Effector memory CD8-positive, alpha-beta T cell (primary cell): ENCODE data around the gene OBP2A.
"Not testable (repeated sequence)": the region's sequence is repeated elsewhere in the genome, so short reads cannot be mapped to it uniquely, and the experiment has no call there.

ENCODE experiments used
- ATAC-seq: fragments of 150-1000 bp; cut with Tn5 transposase; replicated peaks from 2 replicates; pipeline ENCODE4 v1.10.0; 2021; ENCODE audit warnings: mild to moderate bottlenecking, moderate library complexity
- DNase-seq, 3 experiments: peaks; one replicate each; pipeline ENCODE4 v3.0.0; 2021
- H3K27ac Mint-ChIP-seq, 2 donors: one replicate each; pipeline ENCODE4 v1.8.0; 2022; ENCODE audit warnings: mild to moderate bottlenecking in 2 of 2, mixed read lengths in 2 of 2, moderate library complexity in 2 of 2
- H3K27me3 Mint-ChIP-seq, 2 donors: one replicate each; pipeline ENCODE4 v1.8.0; 2022; ENCODE audit warnings: mixed read lengths in 2 of 2
- H3K36me3 Mint-ChIP-seq: one replicate; pipeline ENCODE4 v1.8.0; 2022; ENCODE audit warnings: mild to moderate bottlenecking, moderate library complexity, mixed read lengths; ENCODE audit not compliant: insufficient read depth
- H3K4me1 Mint-ChIP-seq, 2 donors: one replicate each; pipeline ENCODE4 v1.8.0; 2022; ENCODE audit warnings: low read depth in 2 of 2, mixed read lengths in 2 of 2
- H3K4me3 Mint-ChIP-seq, 2 donors: one replicate each; pipeline ENCODE4 v1.8.0; 2022; ENCODE audit warnings: mild to moderate bottlenecking in 2 of 2, mixed read lengths in 2 of 2, moderate library complexity in 2 of 2
- H3K9me3 Mint-ChIP-seq, 2 donors: one replicate each; pipeline ENCODE4 v1.8.0; 2022; ENCODE audit warnings: mixed read lengths in 2 of 2
- total RNA-seq, 9 experiments: gene quantifications; one replicate each; lab custom pipeline; 2026; lab: John Stamatoyannopoulos, UW

The OBP2A gene
- total RNA-seq = 0 to 0.13 (median 0) reads per million in 9 experiments

DNA sequence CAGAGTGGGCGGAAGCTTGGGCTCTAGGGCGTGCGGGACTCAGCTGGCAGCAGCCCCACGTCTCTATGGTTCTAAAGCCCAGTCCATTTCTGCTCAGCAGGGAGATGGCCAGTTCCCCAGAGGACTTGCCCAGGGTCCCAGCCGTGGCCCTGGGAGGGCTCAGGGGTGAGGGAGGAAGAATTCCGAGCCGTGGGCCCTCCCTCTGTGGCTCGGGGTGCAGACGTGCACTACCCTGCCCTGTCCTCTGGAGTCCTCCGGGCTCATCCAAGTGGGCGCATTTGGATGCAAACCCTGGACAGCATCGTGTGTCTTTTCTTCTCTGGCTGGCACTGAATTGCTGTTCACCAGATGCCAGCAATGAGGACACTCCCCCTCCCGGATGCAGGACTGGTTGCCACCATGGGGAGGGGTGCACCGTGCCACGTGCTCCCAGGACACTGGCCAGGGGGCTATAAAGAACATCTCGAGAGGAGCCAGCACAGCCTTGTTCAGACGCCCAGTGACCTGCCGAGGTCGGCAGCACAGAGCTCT, at the start of gene OBP2A:
Gene OBP2A, plus strand, starts transcription at position 481 of the 531 bp plus-strand sequence. CDS start 55 bp downstream, outside the sequence.
- H3K4me3 Mint-ChIP-seq, DNase-seq, H3K36me3 Mint-ChIP-seq, H3K27ac Mint-ChIP-seq, ATAC-seq, H3K9me3 Mint-ChIP-seq, H3K4me1 Mint-ChIP-seq: not testable (repeated sequence)
- H3K27me3 Mint-ChIP-seq = peaks cover 19 to 43% of the 10 kb centered on the region in 2 donors

DNA sequence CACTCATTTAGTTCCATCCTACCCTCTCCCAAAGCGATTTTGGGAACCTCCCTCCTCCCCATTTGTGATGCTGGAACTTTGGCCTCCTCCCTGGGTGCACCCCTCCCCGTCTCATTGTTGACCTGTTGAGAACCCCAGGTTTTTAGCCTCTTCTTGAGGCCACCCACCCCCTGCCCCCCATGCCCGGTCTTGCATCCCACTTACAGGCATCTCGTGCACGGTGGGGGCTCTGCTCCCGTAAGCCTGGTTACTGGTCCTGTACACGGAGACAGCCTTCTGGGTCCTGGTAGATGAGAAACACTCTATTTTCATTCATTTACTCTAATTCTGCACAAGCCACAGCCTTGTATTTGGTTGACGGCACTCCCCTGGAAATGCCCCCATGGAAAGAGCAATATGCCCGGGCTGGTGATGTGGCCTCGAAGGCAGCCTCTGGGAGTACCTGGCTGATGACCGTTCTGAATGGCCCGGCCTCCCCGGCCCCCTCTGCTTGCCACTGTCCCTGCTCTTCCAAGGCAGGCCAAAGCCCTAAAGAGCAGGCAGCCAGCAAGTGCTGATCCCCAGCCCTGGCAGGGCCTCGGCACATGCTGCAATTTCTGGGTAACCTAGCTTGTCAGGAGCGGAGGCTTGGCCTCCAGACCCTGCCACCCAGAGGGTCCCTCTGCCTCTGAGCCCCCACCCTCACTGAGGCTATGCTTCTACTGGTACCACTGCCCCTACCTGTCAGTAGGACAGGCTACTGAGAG, 47.4 kb upstream of the OBP2A start:
- Mint-ChIP-seq H3K36me3 (peaks cover 12% of the 10 kb centered on the region), H3K4me3 (peak overlapping the region; percentile 90 to 92), H3K27ac (no peak overlapping the region), H3K4me1 (peaks cover 18 to 19% of the 10 kb centered on the region in 2 donors), H3K9me3 (no peaks in the 10 kb centered on the region), H3K27me3 (peaks cover 11 to 22% of the 10 kb centered on the region in 2 donors)
- ATAC-seq = no peak
- DNase-seq = no peak

DNA sequence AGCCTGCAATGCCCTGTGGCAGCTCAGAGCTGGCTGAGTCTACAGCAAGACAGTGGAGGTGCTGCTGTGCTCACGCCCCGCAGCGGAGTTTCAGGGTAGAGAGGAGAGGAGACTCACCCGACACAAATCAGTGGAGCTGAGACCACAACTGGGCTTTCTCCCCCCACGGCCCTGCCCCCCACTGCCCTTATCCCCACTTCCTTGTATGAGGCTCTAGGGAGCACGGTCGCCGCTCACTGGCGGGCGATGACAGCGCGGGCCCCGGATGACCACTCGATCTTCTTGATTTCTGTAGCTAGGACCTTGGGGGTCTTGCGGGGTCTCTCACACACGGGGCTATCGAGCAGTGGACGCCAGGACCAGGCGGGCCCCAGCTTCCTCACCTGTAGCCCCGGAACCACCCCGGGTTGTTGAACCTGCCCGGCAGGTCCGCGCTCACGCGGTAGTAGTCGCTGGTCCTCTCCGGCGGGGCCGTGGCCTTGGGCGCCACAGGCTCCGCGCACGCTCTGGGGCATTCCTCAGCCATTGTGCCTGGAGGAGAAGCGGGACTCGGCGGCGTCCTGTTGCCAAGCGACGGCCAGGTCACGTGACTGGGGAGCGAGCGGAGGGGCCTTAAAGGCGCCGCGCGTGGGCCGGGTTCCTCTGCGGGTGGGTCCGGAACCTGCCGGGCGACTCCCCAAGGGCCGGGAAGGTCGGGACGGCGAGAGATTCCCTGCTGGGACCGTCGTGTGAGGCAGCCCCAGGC, 46.4 kb upstream of the OBP2A start:
- Mint-ChIP-seq H3K9me3 (no peaks in the 10 kb centered on the region), H3K27ac (peak overlapping the region; percentile 93 to 96), H3K36me3 (peaks cover 19% of the 10 kb centered on the region), H3K4me1 (peaks cover 18 to 22% of the 10 kb centered on the region in 2 donors), H3K27me3 (peaks cover 11 to 22% of the 10 kb centered on the region in 2 donors), H3K4me3 (peak overlapping the region; percentile 90 to 92)
- DNase-seq (peak; percentile 81 to 85 (median 83)), ATAC-seq (peak; percentile 63)

GRCh38 chr9:135500071-135500524, 45.8 kb upstream of the OBP2A start:
- peak overlapping the region; percentile 90 to 92 for H3K4me3 Mint-ChIP-seq
- ATAC-seq (peak; percentile 3), DNase-seq (no peak)
- H3K27ac Mint-ChIP-seq = peak overlapping the region; percentile 93 to 96
- peaks cover 20 to 28% of the 10 kb centered on the region in 2 donors for H3K4me1 Mint-ChIP-seq
- peaks cover 20% of the 10 kb centered on the region for H3K36me3 Mint-ChIP-seq
- H3K27me3 Mint-ChIP-seq = peaks cover 5 to 16% of the 10 kb centered on the region in 2 donors
- no peaks in the 10 kb centered on the region for H3K9me3 Mint-ChIP-seq

GRCh38 chr9:135500525-135501260, 45.2 kb upstream of the OBP2A start, which contains the start of gene MRPS2:
Gene MRPS2 (plus strand): TSS chr9:135500682. CDS start chr9:135500711, 29 bp downstream.
- DNase-seq = peak; percentile 78 to 83 (median 81)
- Mint-ChIP-seq H3K27ac (peak within 1 kb of the TSS; percentile 93 to 96), H3K4me1 (peaks cover 22 to 30% of the 10 kb centered on the region in 2 donors), H3K9me3 (no peaks in the 10 kb centered on the region), H3K36me3 (peaks cover 20% of the 10 kb centered on the region), H3K4me3 (peak within 1 kb of the TSS; percentile 90 to 92), H3K27me3 (peaks cover 4 to 11% of the 10 kb centered on the region in 2 donors)
- ATAC-seq = peak; percentile 93

GRCh38 chr9:135501261-135502167, 44.4 kb upstream of the OBP2A start:
- Mint-ChIP-seq H3K36me3 (peaks cover 20% of the 10 kb centered on the region), H3K4me1 (peaks cover 22 to 30% of the 10 kb centered on the region in 2 donors)

DNA sequence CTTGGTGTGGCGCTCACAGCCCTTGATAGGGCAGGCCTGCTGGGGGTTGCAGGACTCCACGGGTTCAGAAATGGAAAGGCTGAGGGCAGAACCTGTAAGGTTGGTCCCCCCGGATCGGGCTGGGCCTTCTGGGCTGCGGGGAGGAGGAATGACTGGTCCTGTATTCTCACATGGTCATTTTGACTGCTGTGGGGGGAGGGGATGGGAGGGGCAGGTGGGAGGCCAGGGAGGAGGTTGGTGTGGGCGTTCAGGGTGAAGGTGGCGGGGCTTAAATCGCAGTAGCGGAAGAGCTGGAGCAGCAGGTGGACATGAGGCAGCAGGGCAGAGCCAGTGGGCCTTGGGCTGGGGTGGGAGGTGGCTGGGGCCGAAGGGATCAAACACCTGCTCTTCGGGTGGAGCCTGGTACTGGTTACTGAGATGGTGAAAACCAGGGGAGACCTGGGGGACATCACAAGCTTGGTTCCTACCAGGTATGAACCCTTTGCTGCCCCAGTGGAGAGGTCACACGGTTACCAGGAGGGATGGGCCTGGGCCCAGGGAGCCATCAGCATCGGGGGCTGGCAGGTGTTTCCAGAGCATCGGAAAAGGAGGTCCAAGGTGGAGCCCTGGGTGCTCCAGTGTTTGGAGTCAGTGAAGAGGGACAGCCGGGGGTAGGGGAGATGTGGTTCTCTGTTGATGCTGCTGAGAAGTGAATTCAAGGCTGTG, 43.6 kb upstream of the OBP2A start:
- peaks cover 22 to 30% of the 10 kb centered on the region in 2 donors for H3K4me1 Mint-ChIP-seq
- H3K27ac Mint-ChIP-seq = peak overlapping the region in 1 of 2 donors; percentile 93
- DNase-seq (no peak), ATAC-seq (no peak)
- H3K4me3 Mint-ChIP-seq = peak overlapping the region; percentile 90 to 92
- peaks cover 4 to 11% of the 10 kb centered on the region in 2 donors for H3K27me3 Mint-ChIP-seq
- H3K36me3 Mint-ChIP-seq = peaks cover 20% of the 10 kb centered on the region
- H3K9me3 Mint-ChIP-seq = no peaks in the 10 kb centered on the region

More at GRCh38 chr9:135501261-135502167, 44.4 kb upstream of the OBP2A start:
- peak; percentile 52 for ATAC-seq
- no peak for DNase-seq
- Mint-ChIP-seq H3K27me3 (peaks cover 4 to 11% of the 10 kb centered on the region in 2 donors), H3K27ac (peak overlapping the region; percentile 93 to 96), H3K9me3 (no peaks in the 10 kb centered on the region), H3K4me3 (peak overlapping the region; percentile 90 to 92)

- Mint-ChIP-seq H3K27me3 (peaks cover 1 to 7% of the 10 kb centered on the region in 2 donors), H3K9me3 (peaks cover 0 to under 1% of the 10 kb centered on the region in 2 donors), H3K36me3 (peaks cover 20% of the 10 kb centered on the region), H3K27ac (no peak overlapping the region), H3K4me1 (peaks cover 22 to 30% of the 10 kb centered on the region in 2 donors), H3K4me3 (peak overlapping the region in 1 of 2 donors; percentile 90)
- DNase-seq (no peak), ATAC-seq (no peak)
Measured at GRCh38 chr9:135502873-135503321, 43.0 kb upstream of the OBP2A start.

DNA sequence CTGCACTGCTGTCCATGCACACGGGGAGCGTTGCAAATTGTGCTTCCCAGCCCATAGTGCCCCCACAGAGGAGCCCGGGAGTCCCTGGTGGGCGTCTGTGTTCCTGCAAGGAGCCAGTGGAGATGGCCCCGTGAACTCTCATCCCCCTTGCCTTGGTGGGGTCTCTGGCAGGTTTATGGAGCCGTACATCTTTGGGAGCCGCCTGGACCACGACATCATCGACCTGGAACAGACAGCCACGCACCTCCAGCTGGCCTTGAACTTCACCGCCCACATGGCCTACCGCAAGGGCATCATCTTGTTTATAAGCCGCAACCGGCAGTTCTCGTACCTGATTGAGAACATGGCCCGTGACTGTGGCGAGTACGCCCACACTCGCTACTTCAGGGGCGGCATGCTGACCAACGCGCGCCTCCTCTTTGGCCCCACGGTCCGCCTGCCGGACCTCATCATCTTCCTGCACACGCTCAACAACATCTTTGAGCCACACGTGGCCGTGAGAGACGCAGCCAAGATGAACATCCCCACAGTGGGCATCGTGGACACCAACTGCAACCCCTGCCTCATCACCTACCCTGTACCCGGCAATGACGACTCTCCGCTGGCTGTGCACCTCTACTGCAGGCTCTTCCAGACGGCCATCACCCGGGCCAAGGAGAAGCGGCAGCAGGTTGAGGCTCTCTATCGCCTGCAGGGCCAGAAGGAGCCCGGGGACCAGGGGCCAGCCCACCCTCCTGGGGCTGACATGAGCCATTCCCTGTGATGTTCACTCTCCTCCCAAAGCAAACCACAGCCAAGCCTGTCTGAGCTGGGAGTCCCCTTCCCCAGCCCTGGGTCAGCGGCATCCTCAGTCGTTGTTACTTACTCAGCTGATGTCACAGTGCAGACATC, 42.3 kb upstream of the OBP2A start:
- DNase-seq (no peak), ATAC-seq (no peak)
- H3K4me1 Mint-ChIP-seq = peaks cover 22 to 30% of the 10 kb centered on the region in 2 donors
- no peak overlapping the region for H3K4me3 Mint-ChIP-seq
- H3K36me3 Mint-ChIP-seq = peaks cover 20% of the 10 kb centered on the region
- peaks cover 0 to 8% of the 10 kb centered on the region in 2 donors for H3K9me3 Mint-ChIP-seq
- H3K27ac Mint-ChIP-seq = no peak overlapping the region
- H3K27me3 Mint-ChIP-seq = no peaks in the 10 kb centered on the region

GRCh38 chr9:135504262-135505243, 41.4 kb upstream of the OBP2A start:
- H3K4me1 Mint-ChIP-seq = peaks cover 17 to 25% of the 10 kb centered on the region in 2 donors
- ATAC-seq (no peak), DNase-seq (peak; percentile 33 to 49 (median 44))
- H3K27ac Mint-ChIP-seq = no peak overlapping the region
- H3K36me3 Mint-ChIP-seq = peaks cover 17% of the 10 kb centered on the region
- H3K27me3 Mint-ChIP-seq = no peaks in the 10 kb centered on the region
- no peak overlapping the region for H3K4me3 Mint-ChIP-seq
- peaks cover 0 to 17% of the 10 kb centered on the region in 2 donors for H3K9me3 Mint-ChIP-seq
